ENCODE measurements around the gene HES2.
"Not testable (repeated sequence)": the region's sequence is repeated elsewhere in the genome, so short reads cannot be mapped to it uniquely, and the experiment has no call there.

HES2 gene

GRCh38 chr1:6453895-6454855 lies 34.5 kb upstream of the HES2 start:
- DNase-seq: not testable (repeated sequence)

- no peak for DNase-seq
These were observed 31.2 kb upstream of the HES2 start for GRCh38 chr1:6450943-6451373.

DNA sequence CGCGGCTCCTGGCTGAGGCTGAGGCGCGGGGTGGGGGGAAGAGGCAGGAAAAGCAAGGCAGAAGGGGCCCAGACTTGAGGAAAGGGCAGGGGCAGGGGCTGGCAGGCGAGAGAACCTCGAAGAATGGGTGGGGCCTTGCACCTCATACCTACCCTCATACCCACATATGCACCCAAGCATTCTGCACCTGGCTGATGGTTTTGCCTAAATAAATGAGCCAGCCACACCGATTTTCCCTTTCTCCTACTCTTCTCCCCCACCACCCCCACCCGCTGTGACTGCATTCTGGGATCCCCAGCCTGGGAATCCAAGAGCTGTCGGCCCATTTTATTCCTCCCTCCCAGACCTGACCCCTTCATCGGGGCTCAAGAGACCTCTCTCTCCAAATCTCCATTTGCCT lies 30.8 kb upstream of the HES2 start:
- DNase-seq: not testable (repeated sequence)

DNA sequence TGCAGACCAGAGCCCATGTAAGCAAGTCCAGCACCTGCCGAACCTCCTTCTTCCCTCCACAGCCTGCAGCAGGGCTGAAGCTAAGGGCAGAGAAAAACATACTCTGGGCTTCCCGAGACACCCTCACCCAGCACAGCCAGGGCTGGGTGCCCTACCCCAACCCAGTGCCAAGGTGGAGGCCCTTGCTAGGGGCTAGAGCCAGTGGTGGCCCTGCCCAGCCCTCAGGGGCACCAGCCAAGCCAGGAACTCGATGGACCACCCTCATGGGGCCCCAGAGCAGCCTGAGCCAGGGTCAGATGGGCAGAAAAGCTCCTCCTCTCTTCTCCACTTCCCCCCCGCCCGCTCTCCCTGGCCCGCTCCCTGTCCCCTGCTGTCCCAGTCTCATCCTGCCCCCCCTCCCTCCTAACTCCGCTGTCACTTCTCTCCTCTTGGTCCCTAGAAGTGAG lies 30.3 kb upstream of the HES2 start:
- no peak for DNase-seq

DNA sequence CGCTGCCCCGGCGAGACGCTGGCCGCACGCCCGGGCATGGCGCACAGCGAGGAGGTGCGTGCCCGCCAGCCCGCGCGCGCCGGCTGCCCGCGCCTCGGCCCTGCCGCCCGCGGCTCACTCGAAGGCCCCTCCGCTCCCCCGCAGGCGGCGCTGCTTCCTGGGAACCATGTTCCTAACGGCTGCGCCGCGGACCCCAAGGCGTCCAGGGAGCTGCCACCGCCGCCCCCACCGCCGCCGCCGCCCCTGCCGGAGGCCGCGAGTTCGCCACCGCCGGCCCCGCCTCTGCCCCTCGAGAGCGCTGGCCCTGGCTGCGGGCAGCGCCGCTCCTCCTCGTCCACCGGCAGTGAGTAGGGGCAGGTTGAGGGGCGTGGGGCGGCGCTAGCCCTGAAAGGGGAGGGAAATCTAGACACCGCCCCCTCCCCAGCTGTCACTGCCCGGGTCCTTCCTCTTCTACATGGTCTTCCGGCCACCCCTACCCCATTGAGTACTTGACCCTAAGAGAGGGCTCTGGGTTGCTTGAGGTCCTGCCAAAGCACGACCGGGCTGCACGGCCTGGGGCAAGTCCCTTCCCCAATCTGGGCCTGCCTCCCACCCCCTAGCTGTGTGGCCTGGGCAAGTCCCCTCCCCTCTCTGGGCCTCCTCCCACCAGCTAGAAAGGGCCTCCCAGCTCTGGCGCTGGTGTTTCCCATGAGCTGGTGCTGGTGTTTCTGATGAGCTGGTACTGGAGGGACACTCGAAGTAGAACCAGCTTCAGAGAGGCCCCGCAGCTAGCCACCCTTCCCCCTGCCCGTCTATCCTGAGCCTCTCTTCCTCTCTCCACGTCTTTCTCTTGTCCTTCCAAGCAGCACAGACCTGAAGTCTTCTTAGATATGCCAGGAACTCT lies 29.3 kb upstream of the HES2 start:
- DNase-seq: no peak

DNA sequence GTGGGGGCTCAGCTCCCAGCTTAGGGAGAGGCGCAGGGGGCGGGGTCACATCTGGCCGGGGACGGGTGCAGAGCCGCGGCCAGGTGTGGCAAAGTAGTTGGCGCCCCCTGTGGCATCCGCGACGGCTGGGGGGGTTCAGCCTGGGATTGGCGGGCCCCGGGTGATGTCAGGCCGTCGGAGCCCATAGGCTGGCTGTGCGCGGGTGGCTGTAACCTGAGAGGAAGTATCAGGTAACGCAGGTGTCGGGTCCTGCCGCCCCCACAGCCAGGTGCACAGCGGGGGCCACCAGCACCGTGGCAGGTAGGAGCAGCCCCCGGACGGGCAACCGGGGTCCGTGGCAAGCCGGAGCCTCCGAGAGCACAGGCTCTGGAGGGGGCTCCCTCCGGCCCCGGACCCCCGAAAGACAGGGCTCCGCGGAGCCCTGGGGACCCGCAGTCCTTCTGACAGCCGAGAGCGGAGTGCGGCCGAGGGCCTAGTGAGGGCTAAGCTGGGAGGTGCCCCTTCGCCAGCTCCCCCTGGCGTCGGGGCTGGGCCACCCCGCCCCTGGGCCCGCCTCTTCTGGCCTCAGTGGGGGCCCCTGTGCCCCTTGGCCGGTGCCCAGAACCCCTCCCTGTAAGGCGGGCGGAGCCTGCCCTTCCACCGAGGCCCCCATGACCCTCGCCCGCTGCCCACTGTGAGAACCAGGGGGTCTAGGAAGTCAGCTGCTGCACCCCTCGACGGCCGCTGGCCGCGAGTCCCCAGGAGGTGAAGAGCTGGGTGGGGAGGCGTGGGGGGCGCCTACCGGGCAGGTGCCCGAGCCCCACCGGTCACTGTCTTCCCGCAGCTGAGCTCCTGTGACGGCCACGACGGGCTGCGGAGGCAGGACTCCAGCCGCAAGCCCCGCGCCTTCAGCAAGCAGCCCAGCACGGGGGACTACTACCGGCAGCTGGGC lies 28.4 kb upstream of the HES2 start:
- no peak for DNase-seq

DNA sequence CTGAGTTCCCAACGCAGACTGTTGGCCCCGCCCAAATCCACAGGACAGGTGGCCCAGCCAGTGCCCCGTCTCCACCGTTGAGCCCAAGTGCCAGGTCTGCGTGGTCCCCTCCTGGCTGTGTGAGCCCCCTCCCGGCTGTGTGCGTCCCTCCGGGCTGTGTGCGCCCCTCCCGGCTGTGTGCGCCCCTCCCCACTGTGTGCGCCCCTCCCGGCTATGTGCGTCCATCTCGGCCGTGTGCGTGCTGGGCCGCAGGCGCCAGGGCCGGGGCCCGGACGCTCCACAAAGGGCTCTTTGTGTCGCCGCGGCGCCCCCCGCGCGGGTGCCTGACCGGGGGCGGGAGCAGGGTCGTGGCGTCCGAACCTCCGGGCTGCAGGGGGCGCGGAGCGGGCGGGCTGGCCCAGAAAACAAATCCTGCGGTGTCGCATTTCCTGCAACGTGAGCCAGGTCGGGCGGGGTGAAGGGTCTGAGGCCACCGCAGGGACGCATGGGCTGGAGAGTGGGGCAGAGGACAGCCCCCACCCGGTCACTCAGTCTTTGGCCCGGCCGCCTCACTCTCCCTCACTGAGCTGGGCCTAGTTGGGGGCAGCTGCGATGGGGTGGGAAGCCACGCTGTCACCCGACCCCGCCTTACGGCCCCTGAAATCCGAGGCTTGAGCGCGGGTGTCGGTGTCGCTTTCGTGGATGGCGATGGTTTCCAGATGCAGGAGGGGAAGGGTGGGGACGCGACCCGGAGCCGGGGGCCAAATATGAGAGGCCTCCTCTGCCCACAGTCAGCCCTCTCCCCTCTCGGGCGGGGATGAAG lies 27.5 kb upstream of the HES2 start:
- no peak for DNase-seq

DNA sequence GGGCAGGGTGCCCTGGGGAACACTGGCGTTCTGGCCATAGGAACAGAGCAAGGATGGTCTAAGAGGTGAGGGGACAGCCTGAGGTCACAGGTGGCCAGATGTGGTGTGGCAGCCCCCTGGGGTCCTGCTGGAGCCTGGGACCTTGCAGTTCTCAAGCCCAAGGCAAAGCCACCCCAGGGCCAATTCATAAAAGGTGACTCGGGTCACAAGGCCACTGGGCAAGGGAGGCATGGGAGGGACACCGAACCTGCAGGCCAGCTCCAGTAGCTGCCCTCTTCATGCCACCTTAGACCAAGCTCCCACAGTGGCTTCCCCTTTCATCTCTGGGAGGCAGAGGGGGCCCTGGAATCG lies 26.9 kb upstream of the HES2 start:
- DNase-seq: no peak

DNA sequence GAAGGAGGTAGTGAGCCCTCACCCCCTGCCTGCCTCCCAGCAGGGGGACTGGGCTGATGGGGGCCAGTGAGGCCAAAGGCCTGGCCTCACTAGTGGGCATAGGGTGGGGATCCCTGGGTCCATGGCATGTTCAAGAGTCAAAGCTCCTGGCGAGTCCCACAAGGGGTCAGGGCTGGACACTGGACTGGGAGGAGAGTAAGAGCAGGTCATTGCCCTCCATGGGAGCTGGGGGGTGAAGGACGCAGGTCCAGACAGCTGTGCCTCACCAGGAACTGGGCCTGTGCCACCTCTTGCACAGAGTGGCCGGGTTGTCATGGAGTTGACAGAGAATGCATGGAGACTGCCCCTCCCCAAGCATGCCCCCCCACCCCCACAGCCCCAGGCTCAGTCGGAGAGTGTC lies 26.2 kb upstream of the HES2 start:
- not testable (repeated sequence) for DNase-seq

DNA sequence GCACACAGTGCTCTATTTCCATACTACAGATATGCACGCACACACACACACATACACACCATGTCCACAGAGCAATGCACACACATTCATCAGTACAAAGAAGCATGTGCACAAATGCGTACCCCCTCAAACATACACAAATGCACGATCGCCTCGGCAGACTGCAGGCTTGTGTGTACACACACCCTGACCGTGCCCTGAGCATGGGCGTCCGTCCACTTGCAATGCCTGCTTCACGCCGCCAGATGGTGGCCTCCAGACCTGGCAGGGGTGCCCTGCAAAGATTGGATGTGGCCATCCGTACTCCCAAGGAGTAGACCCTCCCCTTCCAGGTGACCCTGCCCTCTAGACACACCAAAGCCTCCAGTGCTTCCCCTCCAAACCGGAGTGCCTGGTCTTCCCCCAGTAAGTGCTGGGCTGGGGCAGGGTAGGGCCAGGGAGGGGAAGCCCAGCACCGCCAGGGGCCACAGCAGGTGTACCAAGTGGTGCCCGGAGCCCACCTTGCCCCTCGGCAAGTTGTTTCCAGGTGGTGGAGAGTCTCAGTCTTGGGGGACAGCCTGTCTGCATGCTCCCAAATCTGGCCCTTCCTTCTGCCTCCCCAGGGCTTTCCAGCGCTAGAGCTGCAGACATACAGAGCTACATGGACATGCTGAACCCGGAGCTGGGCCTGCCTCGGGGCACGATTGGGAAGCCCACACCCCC lies 25.5 kb upstream of the HES2 start:
- no peak for DNase-seq

DNA sequence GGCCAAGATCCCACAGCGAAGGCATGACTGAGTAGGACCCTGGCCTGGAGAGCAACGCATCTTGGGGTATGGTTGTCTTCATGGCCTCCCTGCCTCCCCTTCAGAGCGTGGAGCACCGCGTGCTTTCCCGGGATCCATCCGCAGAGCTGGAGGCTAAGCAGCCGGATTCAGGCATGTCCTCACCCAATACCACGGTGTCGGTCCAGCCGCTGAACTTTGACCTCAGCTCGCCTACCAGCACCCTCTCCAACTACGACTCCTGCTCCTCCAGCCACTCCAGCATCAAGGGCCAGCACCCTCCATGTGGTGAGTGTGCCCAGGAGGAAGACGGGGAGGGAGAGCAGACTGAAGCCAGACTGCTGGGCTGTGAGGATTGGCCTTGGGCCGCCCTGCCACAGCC lies 24.7 kb upstream of the HES2 start:
- DNase-seq: no peak

- DNase-seq: no peak
These were observed 23.8 kb upstream of the HES2 start for GRCh38 chr1:6443339-6444115.

- no peak for DNase-seq
These were observed 21.9 kb upstream of the HES2 start for GRCh38 chr1:6441586-6441985.

DNA sequence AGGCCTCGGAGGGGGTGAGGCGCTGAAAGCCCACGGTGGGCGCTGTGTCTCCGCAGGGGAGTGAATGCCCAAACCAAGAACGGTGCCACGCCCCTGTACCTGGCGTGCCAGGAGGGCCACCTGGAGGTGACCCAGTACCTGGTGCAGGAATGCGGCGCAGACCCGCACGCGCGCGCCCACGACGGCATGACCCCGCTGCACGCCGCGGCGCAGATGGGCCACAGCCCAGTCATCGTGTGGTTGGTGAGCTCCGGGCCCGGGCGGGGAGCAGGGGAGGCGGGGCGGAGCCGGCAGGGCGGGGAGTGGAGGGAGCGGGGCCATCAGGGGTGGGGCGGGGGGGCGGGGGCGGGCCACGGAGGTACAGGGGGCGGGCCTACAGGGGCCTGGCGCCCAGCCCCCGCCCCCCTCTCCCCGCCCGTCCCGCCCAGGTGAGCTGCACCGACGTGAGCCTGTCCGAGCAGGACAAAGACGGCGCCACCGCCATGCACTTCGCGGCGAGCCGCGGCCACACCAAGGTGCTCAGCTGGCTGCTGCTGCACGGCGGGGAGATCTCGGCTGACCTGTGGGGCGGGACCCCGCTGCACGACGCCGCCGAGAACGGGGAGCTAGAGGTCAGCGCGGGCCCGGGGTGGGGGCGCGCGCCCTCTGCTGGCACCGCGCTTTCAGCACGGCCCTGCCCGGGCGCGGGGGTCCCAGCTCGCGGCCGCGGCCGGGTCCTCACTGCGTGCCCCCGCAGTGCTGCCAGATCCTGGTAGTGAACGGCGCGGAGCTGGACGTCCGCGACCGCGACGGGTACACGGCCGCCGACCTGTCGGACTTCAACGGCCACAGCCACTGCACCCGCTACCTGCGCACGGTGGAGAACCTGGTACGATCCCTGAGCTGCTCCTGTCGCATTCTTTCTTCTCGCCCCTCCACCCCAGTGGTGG lies 20.7 kb upstream of the HES2 start:
- DNase-seq: peak; percentile 65

DNA sequence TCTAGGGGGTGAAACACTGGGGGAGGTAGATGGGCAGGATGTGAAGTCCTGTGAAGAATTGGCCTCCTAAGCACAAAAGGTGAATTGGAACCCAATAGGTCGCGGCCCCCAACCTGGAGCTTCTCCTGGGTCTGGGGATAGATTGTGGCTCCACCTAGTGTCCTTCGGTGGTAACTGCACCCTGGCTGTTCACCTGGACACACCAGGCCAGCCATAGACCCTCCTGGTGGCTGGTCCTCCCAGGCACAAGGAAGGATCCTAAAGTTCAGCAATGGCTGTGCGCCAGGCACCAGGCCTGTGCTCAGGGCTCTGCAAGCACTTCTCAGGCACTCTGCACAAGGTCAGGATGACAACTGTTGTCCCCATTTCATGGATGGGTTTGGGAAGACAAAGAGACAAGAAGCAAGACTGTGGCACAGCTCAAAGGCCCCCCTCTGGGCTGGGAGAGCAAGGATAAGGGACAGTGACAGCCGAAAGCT lies 18.4 kb upstream of the HES2 start:
- DNase-seq: peak; percentile 68

DNA sequence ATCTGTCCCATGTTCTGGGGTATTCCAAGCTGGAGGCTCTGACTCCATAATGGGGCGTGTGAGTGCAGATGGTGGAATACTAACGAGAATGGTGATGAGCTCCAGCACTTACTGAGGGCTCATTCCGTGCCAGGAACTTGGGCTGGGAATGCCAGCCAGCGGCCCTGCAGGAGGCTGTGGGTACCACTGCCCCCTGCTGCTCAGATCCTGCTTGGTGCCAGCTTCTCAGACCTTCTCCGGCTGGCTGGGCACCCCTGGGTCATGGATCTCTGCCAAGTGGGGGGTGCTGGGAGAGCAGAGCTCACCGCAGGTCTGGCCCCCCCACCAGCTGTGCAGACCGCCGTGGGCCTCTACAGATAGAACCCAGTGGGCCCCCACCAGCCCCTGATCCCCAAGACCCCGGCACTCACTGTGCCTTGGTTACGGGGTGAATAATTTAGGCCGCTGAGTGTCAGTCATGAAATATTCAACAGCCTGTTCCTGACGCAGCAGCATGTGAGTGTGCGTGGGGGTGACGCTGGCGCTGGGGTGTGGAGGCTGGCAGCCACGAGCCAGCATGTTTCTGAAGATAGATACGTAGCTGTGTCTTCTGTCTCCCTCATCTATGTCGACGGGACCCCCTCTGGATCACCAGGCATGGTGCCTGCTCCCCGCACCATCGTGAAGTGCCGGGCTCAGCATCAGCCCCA lies 17.4 kb upstream of the HES2 start:
- DNase-seq: not testable (repeated sequence)

DNA sequence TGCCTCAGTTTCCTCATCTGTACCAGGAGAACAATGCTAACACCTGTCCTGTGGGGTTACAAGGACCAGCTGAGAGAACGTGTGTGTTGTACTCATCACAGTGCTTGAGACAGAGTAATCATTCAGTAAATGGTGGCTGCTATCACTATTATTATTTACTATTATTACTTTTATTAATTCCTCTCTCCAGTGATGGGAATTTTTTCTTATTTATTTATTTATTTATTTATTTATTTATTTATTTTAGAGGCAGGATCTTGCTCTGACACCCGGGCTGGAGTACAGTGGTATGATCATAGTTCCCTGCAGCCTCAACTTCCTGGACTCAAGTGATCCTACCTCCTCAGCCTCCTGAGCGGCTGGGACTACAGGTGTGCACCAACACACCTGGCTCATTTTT lies 16.6 kb upstream of the HES2 start:
- DNase-seq: not testable (repeated sequence)

- DNase-seq: no peak
These were observed 15.8 kb upstream of the HES2 start for GRCh38 chr1:6435547-6435946.

Data from stimulated activated CD4-positive, alpha-beta T cell treated with anti-CD3 and anti-CD28 coated beads, Interleukin-12 subunit alpha, Interleukin-12 subunit beta, amount 100 ng/mL, for 4 hours (primary cell).